ENCODE results near the gene CCNB1IP1.

DNA sequence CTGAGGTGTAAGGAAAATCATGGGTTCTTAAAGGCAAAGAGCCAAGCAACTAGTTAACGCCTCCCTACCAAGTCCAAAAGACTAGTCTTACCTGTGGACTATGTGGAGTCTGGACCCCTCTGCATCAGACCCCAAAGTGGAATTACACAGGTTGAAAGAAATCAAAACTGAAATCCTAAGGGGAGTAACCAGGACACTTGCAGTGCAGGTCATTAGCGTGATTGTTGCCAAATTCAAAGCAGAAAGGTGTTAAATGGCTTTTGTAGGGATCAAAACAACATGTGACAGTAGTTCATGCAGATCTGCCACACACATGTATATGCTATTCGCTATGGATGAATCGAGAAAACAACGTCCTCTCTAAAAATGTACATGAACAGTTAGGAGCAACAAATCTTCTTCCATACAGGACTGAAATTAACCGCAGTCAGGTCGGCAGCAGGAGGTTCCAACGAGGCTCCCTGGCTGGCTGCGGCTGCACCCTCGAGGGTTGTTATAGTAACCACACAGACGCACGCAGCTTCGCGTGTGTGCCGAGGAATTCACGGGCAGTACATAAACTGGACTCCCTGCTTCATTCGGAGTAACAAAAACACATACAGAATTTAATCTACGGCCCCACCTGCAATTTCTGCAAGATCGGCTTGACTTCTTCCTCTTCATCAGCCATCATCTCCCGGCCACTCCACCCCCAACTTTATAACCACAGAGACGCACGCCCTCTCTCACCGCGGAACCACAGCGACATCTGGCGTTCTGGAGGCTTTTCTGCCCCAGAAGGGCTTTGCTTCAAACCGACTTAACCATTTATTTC is 27.6 kb downstream of the CCNB1IP1 start, which contains the start of gene TTC5:
- TF ChIP-seq YY1 (IDR thresholded peaks at IDR 0.05; ENCODE audit: insufficient read depth, insufficient read length) (no peak), SUZ12 (IDR thresholded peaks at IDR 0.05; ENCODE audit: extremely low read depth, insufficient read depth, insufficient read length) (no peak), ZNF274 (IDR thresholded peaks at IDR 0.05; ENCODE audit: low read depth, low read length) (no peak)
